HEK293T (cell line): ENCODE data around the gene DPH2.

Experiments used
- ARNT ChIP-seq: fragments of 450-650 bp; IDR thresholded peaks from 2 replicates; pipeline ENCODE4 v1.6.1; 2017; ENCODE audit warnings: mild to moderate bottlenecking
- BHLHE40 ChIP-seq: fragments of 450-650 bp; IDR thresholded peaks from 2 replicates; pipeline ENCODE4 v1.6.1; 2016; ENCODE audit warnings: mild to moderate bottlenecking, moderate library complexity, borderline replicate concordance
- FOXA1 ChIP-seq: fragments of 450-650 bp; IDR thresholded peaks from 2 replicates; pipeline ENCODE4 v1.6.1; 2016; ENCODE audit warnings: mild to moderate bottlenecking
- FOXK2 ChIP-seq: fragments of 450-650 bp; IDR thresholded peaks from 2 replicates; pipeline ENCODE4 v1.6.1; 2016; ENCODE audit warnings: mild to moderate bottlenecking
- FOXM1 ChIP-seq: fragments of 450-650 bp; IDR thresholded peaks from 2 replicates; pipeline ENCODE4 v1.6.1; 2017; ENCODE audit warnings: mild to moderate bottlenecking, borderline replicate concordance
- HDGF ChIP-seq: fragments of 450-650 bp; IDR thresholded peaks from 2 replicates; pipeline ENCODE4 v1.6.1; 2017; ENCODE audit warnings: antibody characterized with exemption, borderline replicate concordance
- L3MBTL2 ChIP-seq: fragments of 450-650 bp; conservative IDR thresholded peaks from 2 replicates; pipeline ENCODE4 v1.6.1; 2016; ENCODE audit warnings: mild to moderate bottlenecking
- NFRKB ChIP-seq: fragments of 450-650 bp; IDR thresholded peaks from 2 replicates; pipeline ENCODE4 v1.6.1; 2016; ENCODE audit warnings: mild to moderate bottlenecking, moderate library complexity
- SP1 ChIP-seq: fragments of 450-650 bp; IDR thresholded peaks from 2 replicates; pipeline ENCODE4 v1.6.1; 2017
- SUZ12 ChIP-seq: fragments of 450-650 bp; IDR thresholded peaks from 2 replicates; pipeline ENCODE4 v1.6.1; 2016; ENCODE audit warnings: mild to moderate bottlenecking
- TARDBP ChIP-seq: fragments of 450-650 bp; IDR thresholded peaks from 2 replicates; pipeline ENCODE4 v1.6.1; 2016

GRCh38 chr1:44002606-44003157, 32.9 kb downstream of the DPH2 start:
- no peak for TF ChIP-seq FOXA1
- no peak for TF ChIP-seq TARDBP
- no peak for TF ChIP-seq NFRKB
- TF ChIP-seq SP1, result no peak
- TF ChIP-seq HDGF, result no peak
- no peak for TF ChIP-seq SUZ12
- no peak for TF ChIP-seq FOXM1
- no peak for TF ChIP-seq ARNT
- TF ChIP-seq FOXK2, result no peak
- no peak for TF ChIP-seq BHLHE40
- no peak for TF ChIP-seq L3MBTL2
